ENCODE results near the gene RAB43. TPM values are rescaled to one million over a fixed set of nuclear protein-coding genes. Genes with fewer than 3 reads are reported as not detected.
"Not testable (repeated sequence)": the region's sequence is repeated elsewhere in the genome, so short reads cannot be mapped to it uniquely, and the experiment has no call there.

RAB43 gene
- total RNA-seq, 2 donors from 2014 or later: 33.3 to 42.6 TPM

GRCh38 chr3:129112308-129113052 lies 9.1 kb downstream of the RAB43 start:
- Histone ChIP-seq H3K27ac (no peak overlapping the region), H3K4me3 (no peak overlapping the region), H3K27me3 (no peaks in the 10 kb centered on the region), H3K9ac (ENCODE audit: low read depth in 2 of 2, low read length in 2 of 2) (no peak overlapping the region), H3K36me3 (peaks cover 9% of the 10 kb centered on the region), H3K9me3 (no peaks in the 10 kb centered on the region), H3K4me1 (peaks cover 8% of the 10 kb centered on the region)
- no peak for DNase-seq
- no peak for TF ChIP-seq CTCF (IDR thresholded peaks at IDR 0.05)
- intact Hi-C loops (cut with DNase I): no loop called here

- H3K27me3 ChIP-seq; H3K9ac ChIP-seq (ENCODE audit: low read depth in 2 of 2, low read length in 2 of 2); H3K9me3 ChIP-seq; H3K27ac ChIP-seq; H3K4me1 ChIP-seq; intact Hi-C loops (cut with DNase I); H3K36me3 ChIP-seq; DNase-seq; H3K4me3 ChIP-seq: not testable (repeated sequence)
These were observed 10.4 kb downstream of the RAB43 start for GRCh38 chr3:129111076-129111780.

- no peak for DNase-seq
- Histone ChIP-seq H3K4me1 (no peaks in the 10 kb centered on the region), H3K9me3 (no peaks in the 10 kb centered on the region), H3K4me3 (no peak overlapping the region), H3K27me3 (no peaks in the 10 kb centered on the region), H3K27ac (no peak overlapping the region), H3K9ac (ENCODE audit: low read depth in 2 of 2, low read length in 2 of 2) (no peak overlapping the region), H3K36me3 (peaks cover 9% of the 10 kb centered on the region)
- intact Hi-C loops (cut with DNase I): no loop called here
- no peak for TF ChIP-seq CTCF (IDR thresholded peaks at IDR 0.05)
These were observed 13.8 kb downstream of the RAB43 start for GRCh38 chr3:129107793-129108192.

- Histone ChIP-seq H3K9me3 (no peaks in the 10 kb centered on the region), H3K36me3 (peaks cover 9% of the 10 kb centered on the region), H3K4me1 (no peaks in the 10 kb centered on the region), H3K27me3 (no peaks in the 10 kb centered on the region), H3K9ac (ENCODE audit: low read depth in 2 of 2, low read length in 2 of 2) (peak overlapping the region in 1 of 2 donors; percentile 28), H3K4me3 (no peak overlapping the region), H3K27ac (no peak overlapping the region)
- intact Hi-C loops (cut with DNase I): no loop called here
- no peak for TF ChIP-seq CTCF (IDR thresholded peaks at IDR 0.05)
- DNase-seq: peak; percentile 59
These were observed 14.6 kb downstream of the RAB43 start for GRCh38 chr3:129106866-129107565.

GRCh38 chr3:129106320-129106719 lies 15.3 kb downstream of the RAB43 start:
- no peaks in the 10 kb centered on the region for H3K9me3 ChIP-seq
- no peaks in the 10 kb centered on the region for H3K27me3 ChIP-seq
- TF ChIP-seq CTCF (IDR thresholded peaks at IDR 0.05): no peak
- no peaks in the 10 kb centered on the region for H3K4me1 ChIP-seq
- no peak overlapping the region for H3K4me3 ChIP-seq
- no peak overlapping the region for H3K9ac ChIP-seq (ENCODE audit: low read depth in 2 of 2, low read length in 2 of 2)
- no peak overlapping the region for H3K27ac ChIP-seq
- H3K36me3 ChIP-seq: peaks cover 9% of the 10 kb centered on the region
- intact Hi-C loops (cut with DNase I): no loop called here
- no peak for DNase-seq
